HG03565 (cell line): Measurements from ENCODE around the gene PRKCQ.

Experiments used
- ATAC-seq: cut with Tn5 transposase; IDR thresholded peaks from one replicate; pipeline ENCODE4 v1.9.1; 2021; ENCODE audit warnings: mild to moderate bottlenecking, moderate library complexity; ENCODE audit not compliant: unreplicated experiment

PRKCQ gene

GRCh38 chr10:6579904-6580278, at the start of gene PRKCQ:
PRKCQ (minus strand) TSS chr10:6580276; CDS start chr10:6515135, 65,141 bp downstream.
- peak; percentile 8 for ATAC-seq

GRCh38 chr10:6625428-6625827, 45.4 kb upstream of the PRKCQ start:
- ATAC-seq, result no peak

- no peak for ATAC-seq
Measured at GRCh38 chr10:6624392-6624791, 44.3 kb upstream of the PRKCQ start.

- no peak for ATAC-seq
Measured at GRCh38 chr10:6622921-6623320, 42.8 kb upstream of the PRKCQ start.

- no peak for ATAC-seq
Measured at GRCh38 chr10:6621536-6621935, 41.5 kb upstream of the PRKCQ start.

GRCh38 chr10:6619660-6620059, 39.6 kb upstream of the PRKCQ start:
- no peak for ATAC-seq

GRCh38 chr10:6618340-6618739, 38.3 kb upstream of the PRKCQ start:
- ATAC-seq, result no peak

- no peak for ATAC-seq
Measured at GRCh38 chr10:6617309-6618076, 37.4 kb upstream of the PRKCQ start.

GRCh38 chr10:6615971-6616370, 35.9 kb upstream of the PRKCQ start:
- ATAC-seq, result no peak

GRCh38 chr10:6612371-6612770, 32.3 kb upstream of the PRKCQ start:
- no peak for ATAC-seq

- no peak for ATAC-seq
Measured at GRCh38 chr10:6610647-6611046, 30.6 kb upstream of the PRKCQ start.

- ATAC-seq, result no peak
Measured at GRCh38 chr10:6609625-6610024, 29.5 kb upstream of the PRKCQ start.

- no peak for ATAC-seq
Measured at GRCh38 chr10:6607778-6608177, 27.7 kb upstream of the PRKCQ start.

GRCh38 chr10:6607182-6607581, 27.1 kb upstream of the PRKCQ start:
- no peak for ATAC-seq

GRCh38 chr10:6603142-6604125, 23.4 kb upstream of the PRKCQ start:
- no peak for ATAC-seq

- ATAC-seq, result no peak
Measured at GRCh38 chr10:6602700-6603084, 22.6 kb upstream of the PRKCQ start.

- ATAC-seq, result no peak
Measured at GRCh38 chr10:6602026-6602699, 22.1 kb upstream of the PRKCQ start.

GRCh38 chr10:6601246-6601805, 21.2 kb upstream of the PRKCQ start:
- no peak for ATAC-seq

- ATAC-seq, result no peak
Measured at GRCh38 chr10:6600224-6600987, 20.3 kb upstream of the PRKCQ start.

- ATAC-seq, result no peak
Measured at GRCh38 chr10:6598679-6599078, 18.6 kb upstream of the PRKCQ start.
